A549 (cell line): ENCODE data around the gene SHANK3. TPM values are rescaled to one million over a fixed set of nuclear protein-coding genes. Genes with fewer than 3 reads are reported as not detected.
A peak's percentile ranks its signal among the peaks of the same experiment; 100 is the strongest.

Source experiments
- ATAC-seq, 2 experiments: fragments of 200-7000 bp in 1 of 2; fragments of >200 bp in 1 of 2; cut with Nextera tagmentation in 1 of 2; cut with Tn5 transposase in 1 of 2; 3 replicates each; pipeline versions ENCODE4 v1.8.0 to v1.9.1; 2018 to 2020; ENCODE audit warnings: mild to moderate bottlenecking in 1 of 2, moderate library complexity in 1 of 2
- CTCF ChIA-PET: fragments of 300-600 bp; sonication (Branson Sonifier 250); formaldehyde crosslinking; extraction: SDS; loops from one replicate; lab custom pipeline; 2021; ENCODE audit warnings: antibody characterized with exemption, inconsistent platforms; lab: Yijun Ruan, JAX
- POLR2A ChIA-PET: fragments of 350-600 bp; formaldehyde crosslinking; extraction: SDS; loops from one replicate; lab custom pipeline; 2021; ENCODE audit warnings: antibody characterized with exemption, inconsistent platforms; lab: Yijun Ruan, JAX
- DNase-seq, 2 experiments: peaks; one replicate each; pipeline versions ENCODE4 v3.0.0 to v3.0.0-alpha.2; 2011 to 2016; ENCODE audit warnings: low read depth in 1 of 2, low spot score in 1 of 2
- FAIRE-seq: peaks from 2 replicates; lab custom pipeline; 2011; peaks lifted over from hg19 to GRCh38; lab: Jason Lieb, UNC
- H3K27ac ChIP-seq, 2 experiments: fragments of >200 bp; sonication (Bioruptor Twin); formaldehyde crosslinking; 3 replicates each; pipeline ENCODE4 v1.5.1; 2016 to 2017
- H3K4me1 ChIP-seq: fragments of >200 bp; sonication (Bioruptor Twin); formaldehyde crosslinking; 3 replicates; pipeline ENCODE4 v1.6.1; 2016
- H3K4me2 ChIP-seq: fragments of >200 bp; sonication (Bioruptor Twin); formaldehyde crosslinking; 3 replicates; pipeline ENCODE4 v1.6.1; 2016
- H3K4me3 ChIP-seq: fragments of >200 bp; sonication (Bioruptor Twin); formaldehyde crosslinking; 3 replicates; pipeline ENCODE4 v1.5.1; 2016
- H3K9me3 ChIP-seq: fragments of >200 bp; sonication (Bioruptor Twin); formaldehyde crosslinking; 3 replicates; pipeline ENCODE4 v1.6.1; 2016
- CBX2 ChIP-seq: fragments of 200-600 bp; sonication (generic); IDR thresholded peaks from 2 replicates; pipeline ENCODE4 v1.6.1; 2016; ENCODE audit warnings: low read depth, mild to moderate bottlenecking, borderline replicate concordance
- CEBPB ChIP-seq, 2 experiments: fragments of >200 bp in 1 of 2; sonication (Bioruptor Twin) in 1 of 2; formaldehyde crosslinking in 1 of 2; IDR thresholded peaks; 2 replicates each; pipeline ENCODE4 v1.6.1; 2012 to 2016
- EHMT2 ChIP-seq: fragments of 200-600 bp; sonication (generic); IDR thresholded peaks from 2 replicates; pipeline ENCODE4 v1.6.1; 2016; ENCODE audit warnings: antibody characterized with exemption, low read depth, mild to moderate bottlenecking, moderate library complexity
- ELK1 ChIP-seq: fragments of 150-350 bp; IDR thresholded peaks from 2 replicates; pipeline ENCODE4 v1.6.1; 2014; ENCODE audit warnings: low read depth, mild to moderate bottlenecking, low read length
- ESRRA ChIP-seq: fragments of 150-350 bp; IDR thresholded peaks from 2 replicates; pipeline ENCODE4 v1.6.1; 2014; ENCODE audit warnings: mild to moderate bottlenecking, low read length, borderline replicate concordance
- FOSB ChIP-seq: fragments of 250-450 bp; sonication (Bioruptor Pico); IDR thresholded peaks from 2 replicates; pipeline ENCODE4 v1.5.0; 2020; ENCODE audit warnings: mild to moderate bottlenecking, moderate library complexity
- FOSL2 ChIP-seq, 2 experiments: fragments of 450-650 bp in 1 of 2; fragments of >200 bp in 1 of 2; sonication (Bioruptor Twin) in 1 of 2; formaldehyde crosslinking; IDR thresholded peaks; 2 replicates each; pipeline versions ENCODE4 v1.5.0 to v1.6.1; 2016 to 2020; ENCODE audit warnings: mild to moderate bottlenecking in 1 of 2, moderate library complexity in 1 of 2
- HES2 ChIP-seq: fragments of >200 bp; sonication (Bioruptor Twin); formaldehyde crosslinking; IDR thresholded peaks from 2 replicates; pipeline ENCODE4 v1.6.1; 2016
- HEYL ChIP-seq: fragments of 250-450 bp; sonication (Bioruptor Pico); IDR thresholded peaks from 2 replicates; pipeline ENCODE4 v1.8.0; 2021; ENCODE audit warnings: mild to moderate bottlenecking, moderate library complexity
- JUN ChIP-seq, 2 experiments: fragments of >200 bp; sonication (Bioruptor Twin); formaldehyde crosslinking; IDR thresholded peaks; 2 replicates in 1 of 2; 3 replicates in 1 of 2; pipeline ENCODE4 v1.6.1; 2016 to 2017
- KDM5A ChIP-seq: fragments of 200-600 bp; sonication (generic); IDR thresholded peaks from 2 replicates; pipeline ENCODE4 v1.6.1; 2016; ENCODE audit warnings: antibody characterized with exemption, mild to moderate bottlenecking
- MAZ ChIP-seq: fragments of 150-350 bp; IDR thresholded peaks from 2 replicates; pipeline ENCODE4 v1.6.1; 2014; ENCODE audit warnings: antibody characterized with exemption, low read depth, low read length, borderline replicate concordance
- NR3C1 ChIP-seq: fragments of >200 bp; sonication (Bioruptor Twin); formaldehyde crosslinking; IDR thresholded peaks from 3 replicates; pipeline ENCODE4 v1.6.1; 2017
- REST ChIP-seq: fragments of 200-600 bp; sonication (generic); IDR thresholded peaks from 2 replicates; pipeline ENCODE4 v1.6.1; 2016; ENCODE audit warnings: antibody characterized with exemption, mild to moderate bottlenecking, moderate library complexity
- SREBF2 ChIP-seq: fragments of 450-650 bp; IDR thresholded peaks from 2 replicates; pipeline ENCODE4 v1.6.1; 2014; ENCODE audit warnings: mild to moderate bottlenecking, moderate library complexity
- TFCP2L1 ChIP-seq: fragments of 250-450 bp; sonication (Bioruptor Pico); IDR thresholded peaks from 2 replicates; pipeline ENCODE4 v1.5.0; 2021; ENCODE audit warnings: mild to moderate bottlenecking
- TP53 ChIP-seq: fragments of 250-450 bp; sonication (Bioruptor Pico); IDR thresholded peaks from 2 replicates; pipeline ENCODE4 v1.5.0; 2021; ENCODE audit warnings: mild to moderate bottlenecking, moderate library complexity
- ZC3H11A ChIP-seq: fragments of 450-650 bp; IDR thresholded peaks from 2 replicates; pipeline ENCODE4 v1.6.1; 2014; ENCODE audit warnings: antibody characterized with exemption, mild to moderate bottlenecking
- ZFP36 ChIP-seq: fragments of 450-650 bp; IDR thresholded peaks from 2 replicates; pipeline ENCODE4 v1.6.1; 2014; ENCODE audit warnings: borderline replicate concordance; ENCODE audit not compliant: partially characterized antibody
- ZSCAN20 ChIP-seq: fragments of 250-450 bp; sonication (Bioruptor Pico); IDR thresholded peaks from 2 replicates; pipeline ENCODE4 v1.8.0; 2022; ENCODE audit warnings: mild to moderate bottlenecking, moderate library complexity
- WGBS: methylation state at CpG from one replicate; pipeline ENCODE4 v1.1.6; 2017; ENCODE audit errors: missing lambda C conversion rate; 5-methylcytosine and 5-hydroxymethylcytosine counted together
- polyA plus RNA-seq, 4 experiments: library from polyadenylated mRNA; depleted of rRNA in 3 of 4; stranded (reverse); fragments of >200 nt; fragmentation: RNase III in 1 of 4; extraction: RNeasy Plus Mini Kit Qiagen cat#74134 plus additional on column Dnase treatment in 1 of 4; gene quantifications; 2 replicates in 3 of 4; 3 replicates in 1 of 4; pipeline ENCODE4 v1.2.3, GENCODE V29; 2011 to 2017

SHANK3 gene
- polyA plus RNA-seq, 2 of the 4 experiments (the other 2 are of a cell fraction), result 0.53 to 2.4 TPM

GRCh38 chr22:50683086-50683993 is 10.7 kb downstream of the SHANK3 start:
- no peak overlapping the region for H3K4me2 ChIP-seq
- H3K4me3 ChIP-seq, result no peak overlapping the region
- POLR2A ChIA-PET, result no interaction called here
- CTCF ChIA-PET, result no interaction called here
- ATAC-seq (peak in 1 of 2 experiments; percentile 80; a peak in 2 of 6 replicates), FAIRE-seq (no peak), DNase-seq (no peak)
- H3K9me3 ChIP-seq, result no peaks in the 10 kb centered on the region
- H3K4me1 ChIP-seq, result no peaks in the 10 kb centered on the region
- H3K27ac ChIP-seq, result no peak overlapping the region
- 81% methylated on average over 14 of the region's 21 CpGs for WGBS
- TF ChIP-seq ZFP36, result no peak

GRCh38 chr22:50683994-50684371 is 11.4 kb downstream of the SHANK3 start:
- Histone ChIP-seq H3K9me3 (no peaks in the 10 kb centered on the region), H3K4me3 (no peak overlapping the region), H3K4me2 (no peak overlapping the region), H3K27ac (no peak overlapping the region), H3K4me1 (no peaks in the 10 kb centered on the region)
- FAIRE-seq, result no peak
- WGBS, result 69% methylated on average over 6 of the region's 6 CpGs
- no peak for TF ChIP-seq MAZ
- no peak for TF ChIP-seq FOSL2 (IDR thresholded peaks at IDR 0.05)
- TF ChIP-seq FOSL2 (CRISPR knock-in tag; IDR thresholded peaks at IDR 0.05), result no peak
- no peak for TF ChIP-seq TP53 (CRISPR knock-in tag)
- TF ChIP-seq ELK1, result no peak
- TF ChIP-seq TFCP2L1 (CRISPR knock-in tag), result no peak
- no peak for TF ChIP-seq NR3C1
- no peak for TF ChIP-seq REST
- TF ChIP-seq CEBPB (IDR thresholded peaks at IDR 0.05), result no peak
- TF ChIP-seq ZC3H11A, result no peak
- no peak for TF ChIP-seq HEYL (CRISPR knock-in tag)
- TF ChIP-seq KDM5A, result no peak
- no peak for TF ChIP-seq SREBF2
- TF ChIP-seq ZSCAN20, result no peak
- TF ChIP-seq CBX2, result no peak
- no peak for TF ChIP-seq EHMT2
- no peak for TF ChIP-seq ESRRA
- no peak for TF ChIP-seq FOSB (CRISPR knock-in tag)
- TF ChIP-seq HES2, result no peak
- no peak for TF ChIP-seq ZFP36
- no peak for TF ChIP-seq JUN (IDR thresholded peaks at IDR 0.05)
- DNase-seq, result no peak
- no peak for ATAC-seq
- POLR2A ChIA-PET, result no interaction called here
- CTCF ChIA-PET, result no interaction called here
